ENCODE measurements around the gene MB.

Gene MB

GRCh38 chr22:35596821-35597220 lies 20.3 kb downstream of the MB start:
- TF ChIP-seq EZH2phosphoT487 (IDR thresholded peaks at IDR 0.05; ENCODE audit: low read depth) = no peak
- TF ChIP-seq, protein P1, sequence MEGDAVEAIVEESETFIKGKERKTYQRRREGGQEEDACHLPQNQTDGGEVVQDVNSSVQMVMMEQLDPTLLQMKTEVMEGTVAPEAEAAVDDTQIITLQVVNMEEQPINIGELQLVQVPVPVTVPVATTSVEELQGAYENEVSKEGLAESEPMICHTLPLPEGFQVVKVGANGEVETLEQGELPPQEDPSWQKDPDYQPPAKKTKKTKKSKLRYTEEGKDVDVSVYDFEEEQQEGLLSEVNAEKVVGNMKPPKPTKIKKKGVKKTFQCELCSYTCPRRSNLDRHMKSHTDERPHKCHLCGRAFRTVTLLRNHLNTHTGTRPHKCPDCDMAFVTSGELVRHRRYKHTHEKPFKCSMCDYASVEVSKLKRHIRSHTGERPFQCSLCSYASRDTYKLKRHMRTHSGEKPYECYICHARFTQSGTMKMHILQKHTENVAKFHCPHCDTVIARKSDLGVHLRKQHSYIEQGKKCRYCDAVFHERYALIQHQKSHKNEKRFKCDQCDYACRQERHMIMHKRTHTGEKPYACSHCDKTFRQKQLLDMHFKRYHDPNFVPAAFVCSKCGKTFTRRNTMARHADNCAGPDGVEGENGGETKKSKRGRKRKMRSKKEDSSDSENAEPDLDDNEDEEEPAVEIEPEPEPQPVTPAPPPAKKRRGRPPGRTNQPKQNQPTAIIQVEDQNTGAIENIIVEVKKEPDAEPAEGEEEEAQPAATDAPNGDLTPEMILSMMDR (IDR thresholded peaks at IDR 0.05; ENCODE audit: low read depth, low read length) = no peak
- H3K4me1 ChIP-seq (ENCODE audit: low read length) = 0 out of 2 replicates have a peak, but pooled peaks cover 3% of the 10 kb centered on the region
- no peak overlapping the region for H3K4me3 ChIP-seq (ENCODE audit: low read length)
- H3K36me3 ChIP-seq (replicated peaks; ENCODE audit: low read depth, low read length) = no peaks in the 10 kb centered on the region
- H3K9ac ChIP-seq (ENCODE audit: low read length) = no peak overlapping the region
- H2AFZ ChIP-seq (ENCODE audit: low read depth, low read length) = no peak overlapping the region
- H4K20me1 ChIP-seq (ENCODE audit: insufficient read depth, low read length) = no peaks in the 10 kb centered on the region
- no peaks in the 10 kb centered on the region for H3K9me3 ChIP-seq (ENCODE audit: insufficient read depth, low read length)
- H3K27me3 ChIP-seq (ENCODE audit: low read depth, low read length) = no peaks in the 10 kb centered on the region
- no peak overlapping the region for H3K27ac ChIP-seq (ENCODE audit: low read length)
- H3K79me2 ChIP-seq (ENCODE audit: low read length) = no peaks in the 10 kb centered on the region
- no peak overlapping the region for H3K4me2 ChIP-seq (ENCODE audit: low read length)

DNA sequence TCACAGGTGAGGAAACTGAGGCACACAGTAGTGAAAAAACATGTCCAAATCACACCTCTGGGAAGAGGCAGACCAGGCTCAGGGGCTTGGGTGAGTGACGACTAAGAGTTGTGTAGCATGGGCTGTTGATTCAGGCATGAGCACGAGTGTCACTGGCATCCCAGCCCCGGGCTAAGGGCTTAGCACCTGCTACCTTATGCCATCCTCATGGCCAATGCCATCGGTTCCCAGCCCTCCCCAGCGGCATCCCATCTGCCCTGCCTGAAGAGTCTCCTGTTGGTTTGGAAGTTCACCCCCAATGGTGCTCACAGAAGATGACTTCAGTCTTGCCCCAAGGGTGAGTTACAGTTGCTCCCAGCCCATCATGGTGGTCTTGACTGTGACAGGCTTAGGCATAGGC lies 22.4 kb downstream of the MB start:
- no peak for TF ChIP-seq EZH2phosphoT487 (IDR thresholded peaks at IDR 0.05; ENCODE audit: low read depth)
- TF ChIP-seq, protein P1 (IDR thresholded peaks at IDR 0.05; ENCODE audit: low read depth, low read length) = no peak
- Histone ChIP-seq H2AFZ (ENCODE audit: low read depth, low read length) (no peak overlapping the region), H4K20me1 (ENCODE audit: insufficient read depth, low read length) (no peaks in the 10 kb centered on the region), H3K4me1 (ENCODE audit: low read length) (no peaks in the 10 kb centered on the region), H3K9me3 (ENCODE audit: insufficient read depth, low read length) (no peaks in the 10 kb centered on the region), H3K27me3 (ENCODE audit: low read depth, low read length) (peaks cover 7% of the 10 kb centered on the region), H3K9ac (ENCODE audit: low read length) (no peak overlapping the region), H3K4me2 (ENCODE audit: low read length) (no peak overlapping the region), H3K36me3 (replicated peaks; ENCODE audit: low read depth, low read length) (no peaks in the 10 kb centered on the region), H3K79me2 (ENCODE audit: low read length) (no peaks in the 10 kb centered on the region), H3K27ac (ENCODE audit: low read length) (no peak overlapping the region), H3K4me3 (ENCODE audit: low read length) (no peak overlapping the region)

DNA sequence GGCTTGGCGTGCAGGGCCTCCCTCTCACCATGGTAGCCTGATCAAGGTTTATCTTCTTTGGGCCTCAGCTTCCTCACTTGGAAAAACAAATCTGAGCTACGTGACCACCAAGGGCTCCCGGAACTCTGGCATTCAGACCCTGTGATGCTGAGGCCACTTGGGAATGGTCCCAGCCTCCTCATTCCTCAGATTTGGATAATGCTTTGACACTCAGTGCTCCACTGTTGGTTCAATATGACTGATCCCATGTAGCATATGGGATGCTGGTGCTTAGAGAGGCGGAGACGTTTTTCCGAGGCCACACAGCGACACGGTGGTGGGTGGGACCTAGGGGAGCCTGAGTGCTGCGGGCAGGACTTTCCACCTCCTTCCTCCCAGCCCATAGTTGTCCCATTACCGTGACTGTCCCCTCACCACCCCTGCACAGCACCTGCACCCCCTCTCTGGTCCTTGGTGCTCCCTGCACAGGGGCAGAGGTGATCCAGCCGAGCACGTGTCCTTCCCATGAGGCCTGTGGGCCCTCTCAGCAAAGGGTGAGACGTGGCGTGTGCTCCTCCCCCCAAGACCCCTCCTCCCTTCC lies 23.1 kb downstream of the MB start:
- Histone ChIP-seq H3K4me1 (ENCODE audit: low read length) (no peaks in the 10 kb centered on the region), H3K27me3 (ENCODE audit: low read depth, low read length) (peaks cover 14% of the 10 kb centered on the region), H3K79me2 (ENCODE audit: low read length) (no peaks in the 10 kb centered on the region), H2AFZ (ENCODE audit: low read depth, low read length) (no peak overlapping the region), H3K4me3 (ENCODE audit: low read length) (no peak overlapping the region), H3K9me3 (ENCODE audit: insufficient read depth, low read length) (no peaks in the 10 kb centered on the region), H3K4me2 (ENCODE audit: low read length) (no peak overlapping the region), H3K36me3 (replicated peaks; ENCODE audit: low read depth, low read length) (no peaks in the 10 kb centered on the region), H4K20me1 (ENCODE audit: insufficient read depth, low read length) (no peaks in the 10 kb centered on the region), H3K27ac (ENCODE audit: low read length) (no peak overlapping the region), H3K9ac (ENCODE audit: low read length) (no peak overlapping the region)
- TF ChIP-seq, protein P1 (IDR thresholded peaks at IDR 0.05; ENCODE audit: low read depth, low read length) = no peak
- no peak for TF ChIP-seq EZH2phosphoT487 (IDR thresholded peaks at IDR 0.05; ENCODE audit: low read depth)

DNA sequence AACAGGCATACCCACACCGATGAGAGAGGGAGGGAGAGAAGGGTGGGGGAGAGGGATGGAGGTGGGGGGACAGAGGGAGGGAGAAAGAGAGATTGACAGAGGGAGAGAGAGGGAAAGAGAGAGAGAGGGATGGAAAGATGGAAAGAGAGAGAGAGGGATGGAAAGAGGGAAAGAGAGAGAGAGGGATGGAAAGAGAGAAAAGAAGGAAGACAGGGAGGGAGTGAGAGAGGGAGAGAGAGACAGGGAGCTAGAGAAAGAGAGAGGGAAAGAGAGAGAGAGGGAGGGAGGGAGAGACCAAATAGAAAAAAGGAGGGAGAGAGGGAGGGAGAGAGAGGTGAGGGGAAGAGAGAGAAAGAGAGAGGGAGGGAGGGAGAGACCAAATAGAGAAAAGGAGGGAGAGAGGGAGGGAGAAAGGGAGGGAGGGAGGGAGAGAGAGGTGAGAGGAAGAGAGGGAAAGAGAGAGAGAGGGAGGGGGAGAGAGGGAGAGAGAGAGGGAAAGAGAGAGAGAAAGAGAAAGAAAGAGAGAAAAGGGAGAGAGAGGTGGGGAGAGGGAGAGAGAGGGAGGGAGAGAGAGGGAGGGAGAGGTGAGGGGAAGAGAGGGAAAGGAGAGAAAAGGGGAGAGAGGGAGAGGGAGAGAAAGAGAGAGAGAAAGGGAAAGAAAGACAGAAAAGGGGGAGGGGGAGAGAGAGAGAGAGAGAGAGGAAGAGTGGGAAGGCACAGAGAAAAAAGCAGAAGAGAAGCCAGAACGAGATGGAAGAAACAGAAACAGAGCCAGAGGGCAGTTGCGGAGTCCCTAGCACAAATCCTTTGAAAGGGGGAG lies 23.8 kb downstream of the MB start:
- Histone ChIP-seq H3K36me3 (replicated peaks; ENCODE audit: low read depth, low read length) (no peaks in the 10 kb centered on the region), H3K4me1 (ENCODE audit: low read length) (no peaks in the 10 kb centered on the region), H3K4me3 (ENCODE audit: low read length) (no peak overlapping the region), H2AFZ (ENCODE audit: low read depth, low read length) (no peak overlapping the region), H3K9me3 (ENCODE audit: insufficient read depth, low read length) (no peaks in the 10 kb centered on the region), H3K9ac (ENCODE audit: low read length) (no peak overlapping the region), H4K20me1 (ENCODE audit: insufficient read depth, low read length) (no peaks in the 10 kb centered on the region), H3K27me3 (ENCODE audit: low read depth, low read length) (peaks cover 21% of the 10 kb centered on the region), H3K79me2 (ENCODE audit: low read length) (no peaks in the 10 kb centered on the region), H3K27ac (ENCODE audit: low read length) (no peak overlapping the region), H3K4me2 (ENCODE audit: low read length) (no peak overlapping the region)
- no peak for TF ChIP-seq EZH2phosphoT487 (IDR thresholded peaks at IDR 0.05; ENCODE audit: low read depth)
- TF ChIP-seq, protein P1 (IDR thresholded peaks at IDR 0.05; ENCODE audit: low read depth, low read length) = no peak

Data from OCI-LY3 (cell line).